NCI-H82 treated with DMSO at 0.1 percent for 48 hours (cell line): ENCODE results near the gene RAB6B.

ENCODE experiments used
- DNase-seq: peaks from one replicate; lab custom pipeline; 2025; ENCODE audit not compliant: unreplicated experiment; lab: John Stamatoyannopoulos, UW

The RAB6B gene

DNA sequence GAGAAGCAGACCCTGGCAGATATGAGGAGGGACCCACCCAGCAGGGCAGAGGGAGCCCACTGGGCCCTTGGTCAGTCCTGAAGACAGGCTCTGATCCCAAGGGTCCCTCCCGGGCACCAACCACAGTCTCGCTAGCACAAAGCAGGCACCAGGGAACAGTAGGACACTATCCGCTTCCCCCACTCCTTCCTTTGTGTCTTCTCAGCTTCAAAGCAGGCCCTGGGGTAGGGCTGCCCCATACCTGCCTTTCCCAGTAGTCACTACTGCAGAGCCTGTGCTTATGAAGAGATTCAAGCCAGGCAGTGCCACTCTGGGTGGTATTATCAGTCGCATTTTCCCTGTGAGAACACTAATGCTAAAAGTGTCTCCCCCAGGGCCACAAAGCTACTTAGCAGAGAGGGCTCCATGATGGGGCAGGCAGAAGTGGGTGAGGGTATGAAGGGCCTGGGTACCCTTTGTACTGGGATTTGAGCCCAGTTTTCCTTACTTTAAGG is 57.3 kb downstream of the RAB6B start:
- DNase-seq = no peak

DNA sequence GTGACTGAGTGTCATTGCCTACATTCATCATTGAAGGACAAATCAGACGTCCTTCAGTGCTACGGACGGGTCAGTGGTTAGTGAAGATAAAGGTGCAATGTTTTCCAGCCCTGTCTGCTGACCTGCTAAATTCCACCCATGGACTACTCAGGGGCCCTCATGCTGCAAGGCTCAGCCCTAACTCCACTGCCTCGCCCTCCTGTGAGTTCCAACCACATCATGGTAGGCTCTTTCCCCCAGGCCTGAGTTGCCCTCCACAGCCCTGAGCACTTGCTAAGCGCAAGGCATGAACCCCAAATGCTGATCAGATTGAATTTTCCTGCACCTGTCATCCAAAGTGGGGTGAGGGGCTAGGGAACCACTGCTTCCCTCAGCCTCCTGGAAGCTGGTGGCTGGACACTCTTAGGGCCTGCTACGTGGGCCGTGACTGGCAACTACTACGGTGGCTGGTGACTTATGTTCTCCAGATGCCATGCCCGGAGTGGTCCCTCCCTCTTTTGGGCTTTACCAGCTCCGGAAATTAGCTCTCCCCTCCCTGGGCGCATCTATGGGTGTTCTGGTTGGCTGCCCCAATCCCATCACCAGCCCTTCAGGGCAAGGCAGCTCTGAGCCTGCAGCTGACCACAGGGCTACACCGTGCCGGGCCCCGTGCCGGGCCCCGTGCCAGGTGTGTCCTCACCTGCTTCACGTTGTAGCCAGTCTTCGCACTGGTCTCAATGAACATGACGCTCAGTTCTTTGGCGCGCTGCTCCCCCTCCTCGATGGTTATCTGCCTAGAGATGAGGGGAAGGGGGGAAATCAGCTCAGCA is 58.0 kb downstream of the RAB6B start:
- no peak for DNase-seq

DNA sequence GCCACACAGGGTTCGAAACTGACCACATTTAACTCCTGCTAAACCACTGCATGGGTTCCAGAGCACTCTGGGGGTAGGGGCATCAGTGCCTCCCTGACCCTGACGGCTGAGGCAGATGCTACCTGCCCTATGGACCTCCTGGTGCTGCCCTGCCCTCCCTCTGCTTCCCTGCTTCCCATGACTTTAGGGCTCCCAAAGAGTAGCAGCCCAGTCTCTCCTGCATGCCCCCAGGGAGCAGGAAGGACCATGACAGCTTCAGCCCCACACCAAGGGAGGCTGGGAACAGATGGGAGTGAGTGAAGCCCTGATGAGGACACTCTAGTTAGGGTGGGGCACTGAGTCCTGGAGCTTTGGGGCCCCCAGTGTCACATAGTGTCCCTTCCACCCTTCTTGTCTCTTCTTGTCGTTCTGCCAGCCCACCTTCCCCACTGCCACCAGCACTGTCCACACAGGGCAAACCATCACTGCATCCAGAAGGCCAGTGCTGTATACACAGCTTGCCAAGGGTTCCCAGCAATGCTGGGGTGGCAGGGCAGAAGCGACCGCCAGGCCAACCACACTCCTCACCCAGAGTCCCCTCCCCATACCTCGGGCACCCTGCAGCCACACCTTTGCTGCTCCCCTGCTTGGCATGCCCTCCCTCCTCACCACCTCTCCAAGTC is 59.1 kb downstream of the RAB6B start:
- DNase-seq = no peak

DNA sequence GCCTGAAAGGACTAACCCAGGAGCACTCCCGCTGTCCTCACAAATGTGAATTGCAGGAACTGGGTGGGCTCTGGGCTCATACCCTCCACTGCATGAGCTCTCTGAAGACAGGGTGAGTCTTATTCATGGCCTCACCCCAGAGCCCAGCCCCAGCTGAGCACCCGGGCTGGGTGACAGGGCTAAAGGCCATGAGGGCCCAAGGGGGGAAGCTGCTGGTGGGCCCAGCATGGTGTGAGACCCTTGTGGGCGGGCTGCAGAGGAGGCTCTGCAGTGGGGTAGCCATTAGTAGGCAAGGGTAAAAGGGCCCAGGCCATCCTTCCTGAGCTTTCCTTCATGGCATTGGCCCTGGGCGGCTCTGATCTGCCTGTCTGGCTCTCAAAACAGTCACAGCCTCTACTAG is 59.7 kb downstream of the RAB6B start:
- no peak for DNase-seq

DNA sequence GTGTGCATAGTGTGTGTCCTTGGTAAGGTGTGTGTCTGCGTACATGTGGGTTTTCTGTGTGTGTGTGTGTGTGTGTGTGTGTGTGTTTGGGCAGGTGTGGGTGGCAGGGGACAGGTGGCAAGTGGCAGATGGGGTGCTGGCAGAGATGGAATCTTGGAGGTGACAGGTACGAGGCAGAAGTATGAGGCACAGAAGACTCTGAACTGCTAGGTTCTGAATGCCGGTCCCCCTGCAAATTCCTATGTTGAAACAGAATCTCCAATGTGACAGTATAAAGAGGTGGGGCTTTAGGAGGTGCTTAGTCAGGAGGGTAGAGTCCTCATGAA is 60.3 kb downstream of the RAB6B start:
- no peak for DNase-seq

DNA sequence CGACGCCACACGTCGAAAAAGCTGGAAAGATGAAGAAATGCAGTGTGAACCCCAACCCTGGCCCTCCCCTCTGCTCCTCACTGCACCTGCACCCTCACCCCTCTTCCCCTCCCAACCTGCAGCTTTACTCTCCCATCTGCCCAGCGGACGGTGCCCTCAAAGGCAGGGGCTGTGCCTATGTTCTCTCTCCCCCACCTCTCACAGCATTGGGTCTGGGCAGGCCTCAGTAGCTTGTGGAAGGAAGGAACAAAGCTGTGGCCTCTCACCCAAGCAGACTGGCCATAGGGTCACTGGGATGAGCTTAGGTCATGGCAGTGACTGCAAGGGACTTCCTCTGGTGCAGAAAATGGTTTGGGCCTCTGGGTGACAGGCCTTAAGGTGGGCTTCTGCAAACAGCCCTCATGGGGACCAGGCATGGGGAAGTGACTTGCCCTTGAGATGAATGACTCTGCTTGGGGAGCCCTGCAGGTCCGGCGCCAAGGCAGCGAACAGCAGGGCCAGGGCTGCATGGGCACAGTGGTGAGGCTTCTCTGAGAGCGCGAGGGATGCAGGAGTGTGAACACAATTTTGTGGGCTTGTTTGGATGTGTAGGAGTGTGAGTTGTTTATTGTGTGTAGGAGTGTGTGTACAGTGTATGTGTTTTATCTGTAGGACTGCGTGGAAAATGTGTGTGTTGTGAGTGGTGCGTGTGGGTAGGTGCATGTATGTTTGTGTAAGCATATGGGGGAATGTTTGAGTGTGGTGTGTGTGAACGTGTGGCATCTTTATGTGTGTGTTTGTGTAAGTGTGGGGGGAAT is 60.9 kb downstream of the RAB6B start:
- DNase-seq = no peak

DNA sequence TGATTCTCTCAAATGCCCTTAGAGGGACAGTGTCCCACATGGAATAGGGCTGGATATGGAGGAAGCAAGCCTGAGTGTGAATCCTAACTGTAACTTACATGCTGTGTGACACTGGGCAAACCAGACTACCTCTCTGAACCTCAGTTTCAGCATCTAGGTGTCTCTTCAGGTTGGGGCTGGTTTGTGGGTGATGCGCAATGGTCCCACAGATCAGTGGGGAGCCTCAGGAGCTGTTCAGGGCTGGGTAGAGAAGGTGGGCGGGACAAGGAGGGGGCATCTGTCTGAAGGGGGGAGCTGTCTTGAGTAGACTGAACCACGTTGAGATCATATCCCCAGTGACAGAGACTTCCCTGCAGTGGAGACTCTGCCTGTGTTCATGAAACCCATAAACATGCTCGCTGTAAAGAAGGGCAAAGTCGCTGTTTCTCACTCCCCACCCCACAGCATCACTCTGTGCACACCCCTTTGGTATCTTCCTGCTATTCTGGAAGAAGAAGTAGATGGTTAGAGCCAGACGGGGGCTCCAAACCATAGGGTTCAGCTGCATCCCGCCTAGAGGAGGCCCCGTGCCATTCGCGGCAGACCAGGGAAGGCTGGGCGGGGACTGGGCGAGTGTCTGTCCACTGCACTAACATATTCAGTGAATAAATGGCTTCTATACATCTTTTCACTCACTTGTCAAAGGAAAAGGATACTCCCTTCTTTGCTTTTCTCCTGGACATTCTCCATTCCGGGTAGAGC is 61.6 kb downstream of the RAB6B start:
- DNase-seq = no peak

DNA sequence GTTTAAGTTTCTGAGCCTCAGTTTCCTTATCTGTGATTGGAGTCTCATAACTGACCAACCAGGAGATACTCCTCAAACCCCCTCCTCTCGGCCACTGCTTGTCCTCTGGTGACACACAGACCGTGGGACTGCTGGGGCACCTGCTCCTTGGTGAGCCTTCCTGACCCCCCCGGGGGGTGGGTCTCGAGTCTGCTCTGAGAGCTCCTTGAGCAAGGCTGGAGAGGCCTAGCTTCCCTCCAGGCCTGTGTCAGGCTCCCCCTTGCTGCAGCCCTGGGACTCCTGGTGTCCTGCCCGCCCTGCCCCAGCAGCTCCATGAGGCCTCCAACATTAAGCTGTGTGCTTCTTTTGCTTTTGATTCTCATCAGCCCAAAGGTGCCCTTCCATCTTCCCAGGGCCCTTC is 62.4 kb downstream of the RAB6B start:
- no peak for DNase-seq

DNA sequence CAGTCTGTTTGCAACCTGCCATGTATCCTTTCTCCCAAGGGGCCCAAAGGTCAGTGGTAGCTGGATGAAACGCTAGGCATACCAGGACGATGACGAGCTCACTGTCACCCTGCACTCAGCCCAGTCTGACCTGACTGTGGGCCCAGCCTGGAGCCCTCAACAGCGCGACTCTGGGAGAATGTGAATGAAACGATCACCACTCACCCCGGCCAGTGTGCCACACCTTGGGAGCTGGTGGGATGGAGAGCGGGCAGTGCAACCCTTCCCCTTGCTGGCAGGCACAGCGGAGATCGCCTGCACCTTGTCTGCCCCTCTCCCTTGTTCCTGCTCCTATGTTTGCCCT is 62.9 kb downstream of the RAB6B start:
- no peak for DNase-seq

DNA sequence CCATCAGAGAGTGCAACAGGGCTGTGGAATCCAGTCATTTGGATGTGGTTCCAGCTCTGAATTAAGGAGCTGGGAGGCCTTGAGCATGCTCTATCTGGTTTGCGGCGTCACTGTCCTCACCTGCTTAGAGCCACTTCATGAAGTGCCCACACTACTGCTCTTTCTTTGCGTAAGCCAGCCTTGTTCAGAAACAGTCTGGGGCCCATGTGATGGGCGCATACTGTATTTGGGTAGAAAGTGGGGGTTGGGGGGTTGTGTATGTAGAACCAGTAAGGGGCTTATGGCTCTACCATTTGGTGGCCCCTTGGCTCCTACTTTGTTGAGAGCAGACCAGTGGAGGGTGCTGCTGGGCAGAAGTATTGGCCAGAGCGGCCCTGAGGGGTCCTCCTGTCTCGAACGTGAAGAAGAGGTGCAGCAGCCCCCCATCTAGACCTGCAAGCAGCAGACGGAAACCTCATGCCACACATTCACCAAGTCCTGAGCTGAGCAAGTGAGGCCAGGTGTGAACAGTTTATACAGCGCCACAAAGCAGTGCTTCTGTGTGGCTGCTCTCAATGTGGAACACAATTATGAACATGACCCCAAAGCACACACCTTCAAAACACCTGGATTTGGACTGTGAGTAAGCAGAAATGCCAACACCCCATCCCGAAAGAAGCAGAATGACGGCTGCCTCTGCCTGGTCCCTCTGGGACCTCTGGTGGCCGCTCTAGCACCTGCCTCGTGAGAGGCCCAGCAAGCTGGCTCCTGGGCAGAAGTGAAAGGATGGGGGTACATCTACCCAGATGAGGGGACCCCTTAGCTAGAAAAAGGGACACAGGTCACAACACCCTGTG is 63.5 kb downstream of the RAB6B start:
- no peak for DNase-seq

DNA sequence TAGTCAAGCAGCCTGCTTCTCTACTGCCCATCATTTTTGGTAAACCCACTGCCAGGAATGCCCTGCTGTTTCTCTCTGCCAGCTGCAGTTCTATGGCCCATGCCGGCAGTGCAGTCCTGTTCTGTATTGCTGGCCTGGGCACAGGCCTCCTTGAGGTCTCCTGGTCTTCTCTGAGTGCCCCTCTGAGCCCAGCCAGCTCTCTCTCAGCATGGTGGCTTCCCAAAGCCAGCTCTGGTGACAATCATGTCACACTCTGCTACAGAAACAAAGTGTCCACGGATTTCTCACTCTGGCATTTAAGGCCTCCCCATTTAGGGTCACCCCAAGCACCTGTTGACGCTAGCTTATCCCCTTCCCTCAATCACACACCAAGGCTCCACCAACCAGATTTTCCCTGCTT is 65.6 kb downstream of the RAB6B start:
- DNase-seq = no peak

DNA sequence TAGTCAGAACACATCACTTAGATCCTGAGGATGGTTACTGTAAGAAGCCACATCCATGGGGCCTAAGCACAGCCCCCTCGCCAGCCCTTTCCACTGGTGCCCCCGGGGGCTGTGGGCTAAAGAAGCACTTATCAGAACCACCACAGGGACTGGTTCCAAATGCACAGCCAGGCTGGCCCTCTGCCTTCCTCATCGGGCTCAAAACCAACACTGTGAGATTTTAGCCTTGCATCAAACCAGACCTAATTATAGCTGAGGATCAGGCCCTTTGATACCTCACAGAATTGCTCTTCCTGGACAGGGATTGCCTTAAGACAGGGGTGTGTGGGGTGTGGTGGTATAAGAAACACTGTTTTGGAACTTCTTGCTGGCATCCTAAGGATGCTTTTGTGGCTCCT is 66.4 kb downstream of the RAB6B start:
- DNase-seq = no peak

DNA sequence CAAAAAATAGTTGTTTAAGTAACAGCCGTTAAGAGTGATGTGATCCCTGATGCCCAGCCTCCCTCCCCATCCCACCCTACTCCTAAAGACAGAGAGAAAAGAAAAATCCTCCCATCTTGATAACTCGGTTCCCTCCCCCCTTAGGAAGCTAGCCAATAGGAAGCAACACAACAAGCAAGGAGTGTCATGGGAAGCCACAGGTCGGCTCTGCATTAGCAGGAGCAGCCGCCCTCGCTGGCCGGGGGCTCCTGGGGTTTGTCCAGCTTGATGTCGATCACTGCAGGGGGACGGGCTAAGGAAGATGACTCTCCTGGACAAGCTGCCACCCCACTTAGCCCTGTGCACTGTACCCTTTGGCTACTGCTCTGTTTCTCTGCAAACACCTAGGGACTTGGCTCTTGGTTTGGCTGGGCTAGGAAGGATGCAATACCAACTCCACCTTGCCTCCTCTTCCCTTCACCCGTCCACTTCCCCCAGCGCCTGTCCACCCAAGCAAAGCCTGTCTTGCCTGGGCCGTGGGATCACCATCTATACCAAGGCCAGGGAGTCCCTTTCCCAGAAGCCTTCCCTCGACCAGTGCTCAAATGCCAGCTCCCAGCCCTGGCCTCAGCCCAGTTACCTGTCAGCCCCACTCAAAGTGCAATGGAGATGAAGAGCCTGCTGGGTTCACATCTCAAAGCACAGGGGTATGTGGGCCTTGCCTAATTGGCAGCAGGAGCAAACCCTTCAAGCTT is 66.9 kb downstream of the RAB6B start:
- no peak for DNase-seq

DNA sequence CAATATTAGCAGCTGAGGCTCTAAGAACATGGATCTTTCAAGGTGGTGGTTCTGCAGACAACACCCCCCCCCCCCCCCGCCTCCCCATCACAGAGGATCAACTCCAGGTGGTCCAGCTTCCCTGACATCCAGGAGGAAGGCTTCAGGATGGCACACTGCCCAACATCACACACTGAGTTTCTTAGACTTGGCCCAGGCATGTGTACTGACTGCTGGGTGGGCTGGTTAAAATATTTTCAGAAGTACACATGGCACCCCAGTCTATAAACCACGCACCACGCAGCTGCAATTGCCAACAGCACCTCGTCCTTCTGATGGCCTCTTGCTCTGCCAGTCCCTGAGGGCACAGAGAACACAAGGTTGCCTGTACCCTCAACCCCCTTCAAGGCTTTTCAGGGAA is 68.0 kb downstream of the RAB6B start:
- DNase-seq = no peak

DNA sequence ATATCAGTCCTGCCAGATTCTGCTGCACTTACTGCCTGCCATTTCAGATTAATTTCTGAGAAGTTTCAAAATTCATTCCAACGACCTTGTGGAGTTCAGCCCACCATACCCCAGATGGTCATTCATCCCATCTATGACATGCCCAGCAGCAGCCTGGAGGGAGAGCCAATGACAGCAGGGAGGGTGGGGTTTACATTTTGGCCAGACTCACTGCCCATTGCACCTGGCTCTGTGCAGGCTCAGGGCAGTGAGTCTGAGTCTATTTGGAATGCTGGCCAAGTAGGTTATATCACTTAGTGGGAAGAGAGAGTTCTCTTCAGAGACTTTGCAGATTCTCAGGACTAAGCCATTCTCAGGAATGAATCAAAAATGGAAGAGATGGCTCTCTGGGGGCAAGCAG is 68.5 kb downstream of the RAB6B start:
- DNase-seq = no peak

DNA sequence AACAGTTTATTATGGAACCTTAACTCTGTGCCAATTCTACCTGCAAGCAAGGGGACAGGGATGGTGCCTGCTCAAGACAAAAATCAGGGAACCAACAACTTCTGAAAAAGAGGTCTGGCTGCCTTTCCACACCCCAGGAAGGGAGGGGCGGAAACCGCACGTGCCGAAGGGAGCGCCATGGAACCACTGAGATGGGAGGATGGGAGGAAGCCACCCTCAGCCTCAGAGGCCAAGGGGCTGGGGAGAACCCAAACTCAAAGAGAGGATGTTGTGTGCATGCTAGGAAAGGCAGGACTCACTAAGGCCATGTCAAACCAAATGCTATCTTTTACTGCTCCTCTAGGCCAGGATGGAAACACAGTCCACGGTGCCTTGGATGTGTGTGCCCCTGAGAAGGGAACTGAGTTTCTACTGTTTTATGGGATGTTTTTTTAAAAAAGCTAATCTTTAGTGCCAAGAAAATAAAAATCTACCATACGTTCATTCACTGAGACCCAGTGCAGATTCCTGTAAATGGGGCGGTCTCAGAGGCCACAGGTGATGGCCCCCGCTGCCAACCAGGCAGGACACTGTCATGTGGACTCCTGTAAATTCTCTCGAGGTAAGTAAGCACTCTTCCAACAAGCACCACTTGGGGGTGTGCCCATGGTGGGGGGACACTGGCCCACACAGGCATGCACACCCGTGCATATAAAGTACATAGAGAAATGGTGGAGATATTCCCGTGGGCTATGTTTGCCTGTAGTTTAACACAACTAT is 69.5 kb downstream of the RAB6B start:
- DNase-seq = no peak

DNA sequence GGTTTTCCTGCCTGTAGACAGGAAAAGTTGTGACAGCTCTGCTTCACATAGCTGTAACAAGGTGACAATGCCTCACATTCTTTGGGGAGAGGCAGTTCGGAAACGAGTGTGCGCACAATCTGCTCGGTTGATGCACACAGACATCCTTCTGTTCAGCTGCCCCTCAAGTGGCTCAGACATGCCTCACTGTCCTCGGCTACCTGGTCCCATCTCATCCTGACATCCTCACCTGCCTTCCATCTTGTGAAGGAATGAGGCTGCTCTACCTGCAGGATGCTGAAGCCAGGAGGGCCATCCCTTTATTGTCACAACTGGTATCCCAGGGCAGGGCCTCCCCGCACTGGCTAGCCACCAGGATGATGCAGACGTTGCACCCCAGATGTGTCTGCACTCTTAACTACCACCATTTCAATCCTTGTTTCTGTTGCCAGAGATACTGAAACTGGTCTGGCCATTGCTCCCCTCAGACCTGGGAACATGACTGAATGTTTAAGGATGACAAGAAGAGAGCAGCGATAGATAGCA is 70.7 kb downstream of the RAB6B start:
- no peak for DNase-seq

DNA sequence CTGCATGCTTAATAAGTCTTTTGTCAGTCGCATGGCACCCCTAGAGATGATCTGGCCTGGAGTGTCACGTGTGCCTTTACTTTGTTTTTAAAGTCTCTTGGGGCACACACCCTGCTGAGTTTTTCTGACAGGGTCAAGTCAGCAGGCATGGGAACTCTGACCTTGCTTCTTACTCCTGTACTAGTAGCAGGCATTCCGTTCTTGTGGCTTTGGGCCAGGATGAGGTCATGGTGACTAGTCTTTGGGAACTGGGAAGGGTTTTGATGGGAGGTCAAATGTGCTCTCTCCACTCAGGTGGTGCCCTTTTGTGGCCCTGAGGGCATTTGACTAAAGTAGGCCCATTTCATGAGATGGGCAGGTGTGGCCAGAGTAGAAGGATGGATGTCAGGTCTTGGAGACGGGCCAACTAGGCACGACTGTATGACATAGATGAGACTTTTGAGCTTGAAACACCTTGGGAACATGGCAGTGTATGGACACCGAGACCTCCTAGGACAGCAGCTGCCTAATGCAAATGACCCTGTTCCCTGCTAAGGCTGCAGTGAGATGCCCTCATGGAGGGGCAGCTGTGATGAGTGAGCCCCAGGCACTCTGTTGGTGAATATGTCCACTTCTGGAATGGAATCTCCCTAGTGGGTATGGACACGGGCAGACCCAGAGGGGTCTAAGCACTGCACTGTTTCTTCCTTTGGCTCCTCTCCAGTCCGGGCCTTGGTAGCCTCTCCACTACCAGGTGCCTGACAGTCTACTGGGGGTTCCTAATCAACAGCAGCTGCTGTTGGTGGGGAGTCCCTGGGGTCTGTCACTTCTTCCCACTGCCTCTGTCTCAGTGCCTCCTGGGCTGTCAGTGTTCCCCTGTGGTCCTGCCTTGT is 73.7 kb downstream of the RAB6B start:
- DNase-seq = no peak
